ENCODE data around the gene EIF4EBP3.

EIF4EBP3 gene

DNA sequence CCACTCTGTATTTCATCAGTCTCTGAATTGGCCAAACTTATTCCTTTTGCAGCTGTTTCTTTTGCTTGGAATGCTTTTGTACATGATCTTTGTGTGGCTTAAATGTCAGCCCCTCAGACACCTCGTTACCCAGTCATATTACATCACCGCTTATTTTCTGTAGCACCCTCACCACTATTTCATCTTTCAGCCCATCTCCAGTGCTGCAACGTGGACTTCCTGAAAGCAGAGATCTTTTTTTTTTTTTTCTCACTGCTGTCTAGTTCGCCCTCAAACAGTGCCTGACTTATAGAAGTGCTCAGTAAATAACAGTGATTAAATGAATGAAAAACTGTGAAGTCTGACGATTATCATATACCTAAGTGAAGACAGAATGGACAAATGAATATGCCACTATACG lies 9.0 kb downstream of the EIF4EBP3 start:
- H3K27me3 ChIP-seq (ENCODE audit: insufficient read depth, low read length), result no peaks in the 10 kb centered on the region
- no peaks in the 10 kb centered on the region for H3K36me3 ChIP-seq (ENCODE audit: insufficient read depth, low read length)
- peak overlapping the region; percentile 67 for H3K27ac ChIP-seq (ENCODE audit: low read depth, low read length)
- H3K4me1 ChIP-seq (ENCODE audit: control insufficient read depth, insufficient read depth, low read length, unreplicated experiment), result peaks cover 34% of the 10 kb centered on the region
- peak overlapping the region; percentile 86 for H3K4me3 ChIP-seq (ENCODE audit: low read depth, low read length)
- peaks cover 46% of the 10 kb centered on the region for H3K79me2 ChIP-seq (ENCODE audit: control insufficient read depth, insufficient read depth, low read length, unreplicated experiment)
- no peak overlapping the region for H2AFZ ChIP-seq (ENCODE audit: low read length, unreplicated experiment)

DNA sequence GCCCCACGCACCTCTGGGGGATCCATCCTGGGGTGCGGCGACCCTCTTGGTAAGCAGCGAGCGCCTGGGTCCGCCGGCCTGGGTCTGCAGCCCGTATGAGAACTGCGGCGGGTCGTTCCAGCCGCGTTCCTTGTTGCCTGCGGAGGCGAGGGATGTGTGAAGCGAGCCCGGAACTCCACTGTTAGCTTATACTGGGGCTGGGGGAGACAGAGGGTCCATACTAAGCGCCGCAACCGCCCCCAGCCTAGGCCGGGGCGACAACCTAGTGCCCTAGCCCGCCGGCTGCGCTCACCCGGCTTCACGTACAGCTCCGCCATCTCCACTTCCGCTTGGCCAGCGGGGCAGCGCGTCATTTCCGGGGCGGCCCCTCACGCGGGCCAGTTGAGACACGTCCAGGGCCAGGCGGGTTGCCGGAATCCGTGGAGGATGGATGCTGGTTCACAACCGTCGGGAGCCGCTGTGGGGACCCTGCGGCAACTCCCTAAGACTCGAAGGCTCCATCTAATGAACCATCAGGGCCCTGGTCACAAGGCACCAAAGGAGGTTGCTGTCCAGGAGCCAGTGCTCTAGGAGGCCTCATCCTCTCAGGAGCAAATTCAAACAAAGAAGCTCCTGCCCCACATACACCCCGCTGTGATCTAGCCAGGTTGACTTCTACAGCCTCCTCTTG lies 9.8 kb downstream of the EIF4EBP3 start, which contains the start of gene SRA1:
TSS of gene SRA1 (minus strand) at position 338 of the 670 bp plus-strand sequence. CDS start at position 317, 21 bp downstream.
- Histone ChIP-seq H3K36me3 (ENCODE audit: insufficient read depth, low read length) (no peaks in the 10 kb centered on the region), H3K79me2 (ENCODE audit: control insufficient read depth, insufficient read depth, low read length, unreplicated experiment) (peaks cover 43% of the 10 kb centered on the region), H3K27ac (ENCODE audit: low read depth, low read length) (peak within 1 kb of the TSS; percentile 67)

DNA sequence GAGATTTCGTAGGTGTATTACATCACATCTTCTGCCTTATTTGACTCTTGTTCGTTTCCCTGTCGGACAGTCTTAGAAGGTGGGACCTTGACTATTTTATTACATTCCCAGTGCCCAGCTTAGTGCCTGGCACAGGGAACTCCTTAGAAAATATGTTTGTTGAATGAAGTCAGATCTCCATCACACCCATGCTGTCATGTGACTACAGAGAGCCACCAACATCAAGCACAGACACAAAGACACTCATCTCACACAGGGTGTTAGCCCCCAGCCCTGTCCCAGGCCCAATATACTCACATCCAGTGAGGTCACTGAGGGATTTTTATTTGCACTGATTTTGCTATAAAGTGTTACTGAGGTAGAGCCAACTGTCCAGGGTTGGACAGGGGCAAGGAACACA lies 10.5 kb downstream of the EIF4EBP3 start:
- no peaks in the 10 kb centered on the region for H3K27me3 ChIP-seq (ENCODE audit: insufficient read depth, low read length)
- peak overlapping the region; percentile 9 for H2AFZ ChIP-seq (ENCODE audit: low read length, unreplicated experiment)
- H3K36me3 ChIP-seq (ENCODE audit: insufficient read depth, low read length), result no peaks in the 10 kb centered on the region
- peak overlapping the region; percentile 86 for H3K4me3 ChIP-seq (ENCODE audit: low read depth, low read length)
- peak overlapping the region; percentile 67 for H3K27ac ChIP-seq (ENCODE audit: low read depth, low read length)
- H3K4me1 ChIP-seq (ENCODE audit: control insufficient read depth, insufficient read depth, low read length, unreplicated experiment), result peaks cover 34% of the 10 kb centered on the region
- H3K79me2 ChIP-seq (ENCODE audit: control insufficient read depth, insufficient read depth, low read length, unreplicated experiment), result peaks cover 38% of the 10 kb centered on the region

More for the DNA sequence above, 9.8 kb downstream of the EIF4EBP3 start, which contains the start of gene SRA1:
- peak within 1 kb of the TSS; percentile 86 for H3K4me3 ChIP-seq (ENCODE audit: low read depth, low read length)
- H3K4me1 ChIP-seq (ENCODE audit: control insufficient read depth, insufficient read depth, low read length, unreplicated experiment), result peaks cover 34% of the 10 kb centered on the region
- no peaks in the 10 kb centered on the region for H3K27me3 ChIP-seq (ENCODE audit: insufficient read depth, low read length)
- H2AFZ ChIP-seq (ENCODE audit: low read length, unreplicated experiment), result peak within 1 kb of the TSS; percentile 9

GRCh38 chr5:140558542-140558941 lies 11.1 kb downstream of the EIF4EBP3 start:
- no peaks in the 10 kb centered on the region for H3K36me3 ChIP-seq (ENCODE audit: insufficient read depth, low read length)
- peaks cover 35% of the 10 kb centered on the region for H3K79me2 ChIP-seq (ENCODE audit: control insufficient read depth, insufficient read depth, low read length, unreplicated experiment)
- peaks cover 36% of the 10 kb centered on the region for H3K4me1 ChIP-seq (ENCODE audit: control insufficient read depth, insufficient read depth, low read length, unreplicated experiment)
- H3K27me3 ChIP-seq (ENCODE audit: insufficient read depth, low read length), result no peaks in the 10 kb centered on the region
- H3K4me3 ChIP-seq (ENCODE audit: low read depth, low read length), result no peak overlapping the region
- no peak overlapping the region for H3K27ac ChIP-seq (ENCODE audit: low read depth, low read length)
- no peak overlapping the region for H2AFZ ChIP-seq (ENCODE audit: low read length, unreplicated experiment)

GRCh38 chr5:140560227-140560626 lies 12.8 kb downstream of the EIF4EBP3 start:
- Histone ChIP-seq H3K27me3 (ENCODE audit: insufficient read depth, low read length) (no peaks in the 10 kb centered on the region), H3K79me2 (ENCODE audit: control insufficient read depth, insufficient read depth, low read length, unreplicated experiment) (peaks cover 29% of the 10 kb centered on the region), H3K4me1 (ENCODE audit: control insufficient read depth, insufficient read depth, low read length, unreplicated experiment) (peaks cover 23% of the 10 kb centered on the region), H3K27ac (ENCODE audit: low read depth, low read length) (no peak overlapping the region), H3K36me3 (ENCODE audit: insufficient read depth, low read length) (no peaks in the 10 kb centered on the region), H3K4me3 (ENCODE audit: low read depth, low read length) (no peak overlapping the region), H2AFZ (ENCODE audit: low read length, unreplicated experiment) (no peak overlapping the region)

DNA sequence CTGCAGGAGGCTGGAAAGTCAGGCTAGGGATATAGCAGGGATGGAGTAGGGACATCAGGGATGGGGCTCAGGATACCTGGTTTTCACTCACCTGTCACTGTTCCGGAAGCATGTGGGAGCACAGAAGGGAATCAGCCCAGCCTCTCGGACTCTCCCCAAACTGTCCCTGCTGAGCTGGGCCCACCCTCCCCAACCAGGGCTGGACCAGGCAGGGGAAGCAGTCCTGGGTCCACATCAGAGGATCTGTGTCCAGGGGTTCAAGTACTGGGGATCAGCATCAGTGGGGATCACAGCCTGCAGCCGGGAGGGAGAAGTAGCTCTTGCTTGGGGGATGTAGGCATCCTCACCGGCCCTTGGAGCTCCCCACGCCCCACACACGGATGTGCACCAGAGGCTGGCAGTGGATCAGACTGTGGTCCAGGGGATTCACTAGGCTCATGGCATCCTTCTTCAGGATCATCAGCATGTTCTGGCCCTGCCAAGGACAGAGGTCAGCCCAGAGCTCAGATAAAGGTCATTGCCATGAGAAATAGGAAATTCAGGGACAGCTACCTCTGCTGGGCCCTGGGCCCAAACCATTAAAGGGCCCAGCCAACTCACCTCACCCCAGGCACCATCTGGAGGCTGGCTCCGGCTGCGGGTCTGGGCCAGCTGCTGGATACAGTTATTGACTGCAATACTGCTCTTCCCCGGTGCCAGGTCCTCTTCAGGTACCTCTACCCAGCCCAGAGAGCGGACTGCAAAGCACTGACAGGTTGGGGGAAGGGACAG lies 14.5 kb downstream of the EIF4EBP3 start:
- H3K27me3 ChIP-seq (ENCODE audit: insufficient read depth, low read length), result no peaks in the 10 kb centered on the region
- H2AFZ ChIP-seq (ENCODE audit: low read length, unreplicated experiment), result no peak overlapping the region
- H3K4me1 ChIP-seq (ENCODE audit: control insufficient read depth, insufficient read depth, low read length, unreplicated experiment), result peaks cover 24% of the 10 kb centered on the region
- H3K36me3 ChIP-seq (ENCODE audit: insufficient read depth, low read length), result no peaks in the 10 kb centered on the region
- no peak overlapping the region for H3K27ac ChIP-seq (ENCODE audit: low read depth, low read length)
- peaks cover 29% of the 10 kb centered on the region for H3K79me2 ChIP-seq (ENCODE audit: control insufficient read depth, insufficient read depth, low read length, unreplicated experiment)
- H3K4me3 ChIP-seq (ENCODE audit: low read depth, low read length), result no peak overlapping the region

DNA sequence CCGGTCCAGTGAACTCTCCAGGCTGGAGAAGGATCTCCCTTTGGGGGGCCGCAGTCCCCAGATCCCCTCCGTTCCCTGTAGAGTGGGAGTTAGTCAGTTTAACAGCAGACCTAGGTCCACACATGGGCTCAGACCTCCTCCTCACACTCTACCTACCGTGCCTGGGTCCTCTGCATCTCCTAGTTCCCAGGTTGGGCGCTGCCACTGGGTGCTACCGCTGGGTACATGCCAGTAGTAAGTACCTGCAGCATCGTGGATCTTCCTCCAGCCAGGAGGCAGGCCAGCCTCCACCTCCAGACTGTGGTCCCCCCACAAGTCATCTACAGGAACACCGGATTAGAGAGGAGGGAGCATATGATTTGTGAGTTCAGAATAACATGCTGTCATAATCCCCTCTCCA lies 16.1 kb downstream of the EIF4EBP3 start:
- peak overlapping the region; percentile 79; the same call in 1 of the 2 replicates for H3K27ac ChIP-seq (ENCODE audit: low read depth, low read length)
- peaks cover 39% of the 10 kb centered on the region for H3K79me2 ChIP-seq (ENCODE audit: control insufficient read depth, insufficient read depth, low read length, unreplicated experiment)
- H3K4me1 ChIP-seq (ENCODE audit: control insufficient read depth, insufficient read depth, low read length, unreplicated experiment), result peaks cover 19% of the 10 kb centered on the region
- H3K36me3 ChIP-seq (ENCODE audit: insufficient read depth, low read length), result no peaks in the 10 kb centered on the region
- H2AFZ ChIP-seq (ENCODE audit: low read length, unreplicated experiment), result no peak overlapping the region
- no peaks in the 10 kb centered on the region for H3K27me3 ChIP-seq (ENCODE audit: insufficient read depth, low read length)
- H3K4me3 ChIP-seq (ENCODE audit: low read depth, low read length), result peak overlapping the region; percentile 94

DNA sequence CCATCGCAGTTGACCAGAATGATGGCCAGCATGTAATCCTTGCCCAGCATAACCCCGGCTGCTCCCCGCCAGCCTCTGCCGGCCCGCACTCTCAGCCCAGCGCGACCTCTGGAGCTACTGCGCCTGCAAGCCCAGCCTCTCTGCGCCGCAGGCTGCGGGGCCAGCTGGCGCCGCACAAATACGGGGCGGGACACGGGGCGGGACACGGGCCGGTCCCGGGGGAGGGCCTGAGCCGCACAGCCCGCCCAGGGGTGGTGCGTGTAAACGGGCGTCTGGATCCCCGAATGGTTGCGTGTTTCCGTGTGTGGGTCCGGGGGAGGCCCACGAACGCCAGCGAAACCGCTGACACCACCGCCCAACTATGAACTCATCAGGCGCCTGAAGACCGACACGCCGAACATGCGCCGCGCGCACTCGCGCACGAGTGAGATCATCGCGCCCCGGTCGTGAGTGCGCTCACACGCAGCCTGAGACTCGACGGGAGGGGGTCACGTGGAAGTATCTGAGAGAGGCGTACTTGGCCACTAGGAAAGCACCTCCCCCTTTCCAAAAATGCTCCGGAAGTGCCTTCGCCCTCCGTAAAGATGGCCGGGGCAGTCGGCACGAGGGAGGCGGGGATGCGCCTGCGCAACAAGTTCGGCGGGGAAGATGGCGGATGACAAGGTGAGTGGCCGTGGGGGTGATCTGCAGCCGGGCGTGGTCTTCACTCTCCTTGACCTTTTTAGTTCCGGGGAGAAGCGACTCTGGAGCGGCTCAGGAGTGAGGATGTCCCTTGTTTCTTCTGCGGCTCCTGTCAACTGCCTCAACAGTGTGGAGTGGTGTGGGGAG lies 16.9 kb downstream of the EIF4EBP3 start, which contains the start of the genes APBB3 and SLC35A4:
TSS of gene APBB3 (minus strand) at position 403 of the 828 bp plus-strand sequence. CDS start at position 50, 353 bp downstream.
TSS of gene SLC35A4 (plus strand) at position 633 of the 828 bp plus-strand sequence. CDS start 2,342 bp downstream, outside the sequence.
- H3K27me3 ChIP-seq (ENCODE audit: insufficient read depth, low read length), result no peaks in the 10 kb centered on the region
- H3K79me2 ChIP-seq (ENCODE audit: control insufficient read depth, insufficient read depth, low read length, unreplicated experiment), result peaks cover 39% of the 10 kb centered on the region
- peak within 1 kb of the TSS; percentile 79 for H3K27ac ChIP-seq (ENCODE audit: low read depth, low read length)
- peak within 1 kb of the TSS; percentile 94 for H3K4me3 ChIP-seq (ENCODE audit: low read depth, low read length)
- peak within 1 kb of the TSS; percentile 76 for H2AFZ ChIP-seq (ENCODE audit: low read length, unreplicated experiment)
- H3K36me3 ChIP-seq (ENCODE audit: insufficient read depth, low read length), result no peaks in the 10 kb centered on the region
- H3K4me1 ChIP-seq (ENCODE audit: control insufficient read depth, insufficient read depth, low read length, unreplicated experiment), result peaks cover 24% of the 10 kb centered on the region

DNA sequence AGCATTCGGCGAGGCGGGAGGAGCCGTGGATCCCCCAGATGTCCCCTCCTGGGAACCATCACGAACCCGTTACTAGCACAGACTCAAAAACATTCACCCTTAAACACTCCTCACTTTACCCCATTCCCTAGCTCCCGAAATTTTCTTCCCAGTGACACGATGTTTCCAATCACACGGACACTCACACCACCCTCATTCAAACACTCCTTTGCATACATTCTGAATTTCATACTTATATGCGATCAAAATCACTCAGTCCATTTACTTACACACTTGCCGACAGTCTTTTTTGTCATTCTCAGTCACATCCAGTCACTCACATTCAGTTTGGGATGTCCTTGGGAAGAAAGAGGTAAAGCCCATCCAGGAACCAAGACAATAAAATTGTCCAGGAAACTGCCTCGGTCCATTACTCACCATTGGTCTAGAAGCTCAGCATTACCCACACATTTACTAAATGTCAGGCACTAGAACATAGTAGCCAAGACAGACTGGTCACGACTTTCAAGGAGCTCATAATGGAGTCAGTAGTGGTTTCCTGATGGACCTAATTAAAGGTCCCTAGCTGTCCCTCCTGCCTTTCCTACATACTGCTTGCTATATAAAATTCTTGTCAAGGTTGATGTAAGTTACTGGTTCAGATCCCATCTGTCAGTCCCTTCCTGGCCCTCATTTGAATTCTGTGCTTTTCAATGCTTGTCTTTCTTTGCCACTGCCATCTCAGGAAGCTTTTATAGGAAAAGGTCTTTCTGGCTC lies 17.7 kb downstream of the EIF4EBP3 start:
- peak overlapping the region; percentile 79 for H3K27ac ChIP-seq (ENCODE audit: low read depth, low read length)
- no peaks in the 10 kb centered on the region for H3K27me3 ChIP-seq (ENCODE audit: insufficient read depth, low read length)
- peaks cover 39% of the 10 kb centered on the region for H3K79me2 ChIP-seq (ENCODE audit: control insufficient read depth, insufficient read depth, low read length, unreplicated experiment)

More for the DNA sequence above, 17.7 kb downstream of the EIF4EBP3 start:
- Histone ChIP-seq H2AFZ (ENCODE audit: low read length, unreplicated experiment) (peak overlapping the region; percentile 76), H3K4me1 (ENCODE audit: control insufficient read depth, insufficient read depth, low read length, unreplicated experiment) (peaks cover 24% of the 10 kb centered on the region), H3K4me3 (ENCODE audit: low read depth, low read length) (peak overlapping the region; percentile 94), H3K36me3 (ENCODE audit: insufficient read depth, low read length) (no peaks in the 10 kb centered on the region)

Measured in ACC112 (cell line).